GM18511 (cell line): ENCODE measurements around the gene CES3.
A peak's percentile ranks its signal among the peaks of the same experiment; 100 is the strongest.
"Not testable (repeated sequence)": the region's sequence is repeated elsewhere in the genome, so short reads cannot be mapped to it uniquely, and the experiment has no call there.

Source experiments
- ATAC-seq: cut with Tn5 transposase; IDR thresholded peaks from one replicate; pipeline ENCODE4 v1.9.1; 2021; ENCODE audit warnings: mild to moderate bottlenecking, moderate library complexity; ENCODE audit not compliant: unreplicated experiment

CES3 gene

GRCh38 chr16:66944971-66945370 lies 16.1 kb upstream of the CES3 start:
- not testable (repeated sequence) for ATAC-seq

GRCh38 chr16:66945939-66946338 lies 15.1 kb upstream of the CES3 start:
- ATAC-seq = no peak

DNA sequence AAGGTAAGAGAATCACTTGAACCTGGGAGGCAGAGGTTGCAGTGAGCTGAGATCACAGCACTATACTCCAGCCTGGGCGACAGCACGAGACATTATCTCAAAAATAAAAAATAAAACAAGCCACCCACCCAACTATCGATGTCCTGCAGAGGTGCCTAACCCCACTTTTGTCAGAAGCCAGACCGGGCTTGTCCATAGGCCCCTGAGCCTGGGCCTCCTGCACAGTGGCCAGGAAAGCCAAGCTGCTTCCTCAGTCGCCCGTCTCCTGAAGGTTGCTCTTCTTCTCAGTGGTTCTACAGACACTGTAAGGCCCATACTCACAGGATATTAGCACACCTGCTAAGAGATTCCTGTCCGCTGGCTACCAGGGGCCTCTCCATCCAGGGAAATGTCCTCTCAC lies 14.5 kb upstream of the CES3 start:
- ATAC-seq = no peak

DNA sequence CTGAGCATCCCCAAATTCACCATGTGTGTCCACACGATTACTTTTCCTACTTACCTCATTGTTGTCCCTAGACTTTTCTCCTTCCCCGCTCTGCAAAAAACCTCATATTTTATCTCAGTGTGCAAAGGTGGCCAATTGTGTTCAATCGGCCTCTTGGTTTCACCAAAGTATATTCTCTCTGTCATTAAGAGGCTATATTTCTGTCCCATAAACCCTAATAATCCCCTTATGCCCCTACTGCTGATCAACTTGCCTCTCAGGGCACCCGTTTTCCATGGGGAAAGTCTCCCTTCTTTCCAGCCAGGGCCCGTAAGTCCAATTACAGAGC lies 14.1 kb upstream of the CES3 start:
- ATAC-seq = no peak

GRCh38 chr16:66947302-66948065 lies 13.6 kb upstream of the CES3 start:
- peak; percentile 72 for ATAC-seq

GRCh38 chr16:66948134-66948836 lies 12.8 kb upstream of the CES3 start:
- ATAC-seq = peak; percentile 22

DNA sequence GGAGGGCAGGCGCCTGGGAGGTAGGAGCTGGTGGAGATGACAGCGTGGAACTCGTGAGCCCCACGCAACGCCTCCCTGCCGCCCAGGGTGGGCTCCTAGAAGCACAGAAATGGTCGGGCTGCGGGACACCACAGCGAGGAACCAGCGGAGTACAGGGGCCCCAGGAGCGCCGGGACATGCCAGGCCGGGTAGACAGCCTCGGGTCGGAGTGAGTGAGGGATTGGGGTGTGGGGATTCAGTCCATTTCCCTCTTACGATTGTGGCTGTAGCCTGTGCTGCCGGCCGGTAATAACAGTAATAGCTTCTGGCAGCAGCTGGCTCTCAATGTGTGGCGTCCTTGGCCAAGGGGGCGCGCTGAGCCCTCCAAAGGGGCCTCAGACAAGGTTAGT lies 12.2 kb upstream of the CES3 start:
- no peak for ATAC-seq

DNA sequence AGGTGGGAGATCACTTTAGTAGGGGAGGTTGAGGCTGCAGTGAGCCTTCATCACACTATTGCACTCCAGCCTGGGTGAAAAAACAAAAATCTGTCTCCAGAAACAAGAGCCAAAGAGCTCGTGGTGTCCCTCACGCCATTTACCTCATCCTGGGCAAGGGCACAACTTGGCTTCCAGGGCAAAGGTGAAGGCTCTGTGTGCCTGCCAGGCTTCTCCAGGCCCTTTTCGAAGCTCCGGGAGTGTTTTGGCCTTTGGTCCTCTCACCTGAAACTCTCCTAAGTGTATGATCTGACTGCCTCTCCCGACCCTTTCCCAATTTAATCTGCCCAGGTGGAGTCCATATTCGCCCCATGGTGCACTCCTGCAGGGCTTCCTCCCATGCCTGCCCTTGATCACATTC lies 11.6 kb upstream of the CES3 start:
- ATAC-seq = no peak

DNA sequence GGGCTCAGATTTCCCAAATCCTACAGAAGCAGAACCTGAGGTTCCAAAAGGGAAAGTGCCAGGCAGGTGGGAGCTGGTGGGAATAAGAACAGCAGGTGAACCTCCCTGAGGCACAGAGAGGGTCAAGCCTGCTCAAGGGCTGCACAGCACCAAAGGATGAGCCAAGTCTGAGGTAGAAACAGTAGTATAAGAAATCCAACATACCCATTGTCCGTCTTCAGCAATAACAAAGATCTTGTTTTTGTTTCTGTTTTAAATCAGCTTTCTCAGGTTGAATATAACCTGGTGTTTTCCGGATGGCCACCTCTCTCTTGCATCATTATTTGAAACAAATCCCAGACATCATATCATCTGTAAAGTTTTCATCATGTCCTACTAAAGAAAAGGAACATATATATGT lies 10.6 kb upstream of the CES3 start:
- no peak for ATAC-seq

- no peak for ATAC-seq
These were observed 9.9 kb upstream of the CES3 start for GRCh38 chr16:66950971-66951790.

DNA sequence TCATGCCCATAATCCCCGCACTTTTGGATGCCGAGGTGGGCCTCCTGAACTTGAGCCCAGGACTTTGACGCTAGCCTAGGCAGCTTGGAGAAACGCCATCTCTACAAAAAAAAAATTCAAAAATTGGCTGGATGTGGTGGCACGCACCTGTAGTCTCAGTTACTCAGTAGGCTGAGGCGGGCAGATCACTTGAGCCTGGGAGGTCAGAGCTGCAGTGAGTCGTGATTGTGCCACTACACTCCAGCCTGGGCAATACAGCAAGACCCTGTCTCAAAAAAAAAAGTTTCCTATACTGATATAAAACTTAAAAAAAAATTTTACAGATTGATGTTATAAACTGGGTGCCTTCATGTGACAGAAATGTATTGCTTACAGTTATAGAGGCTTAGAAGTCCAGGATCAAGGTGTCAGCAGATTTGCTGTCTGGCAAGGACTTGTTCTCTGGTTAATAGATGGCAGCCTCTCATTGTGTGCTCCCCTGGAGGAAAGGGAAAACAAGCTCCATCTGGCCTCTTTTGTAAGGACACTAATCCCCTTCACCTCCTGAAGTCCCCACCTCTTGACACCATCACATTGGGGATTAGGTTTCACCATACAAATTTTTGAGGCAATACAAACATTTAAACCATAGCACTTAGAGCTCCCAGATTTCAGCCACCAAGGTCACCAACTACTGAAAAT lies 8.5 kb upstream of the CES3 start:
- ATAC-seq = no peak

- no peak for ATAC-seq
These were observed 7.5 kb upstream of the CES3 start for GRCh38 chr16:66953462-66954096.

DNA sequence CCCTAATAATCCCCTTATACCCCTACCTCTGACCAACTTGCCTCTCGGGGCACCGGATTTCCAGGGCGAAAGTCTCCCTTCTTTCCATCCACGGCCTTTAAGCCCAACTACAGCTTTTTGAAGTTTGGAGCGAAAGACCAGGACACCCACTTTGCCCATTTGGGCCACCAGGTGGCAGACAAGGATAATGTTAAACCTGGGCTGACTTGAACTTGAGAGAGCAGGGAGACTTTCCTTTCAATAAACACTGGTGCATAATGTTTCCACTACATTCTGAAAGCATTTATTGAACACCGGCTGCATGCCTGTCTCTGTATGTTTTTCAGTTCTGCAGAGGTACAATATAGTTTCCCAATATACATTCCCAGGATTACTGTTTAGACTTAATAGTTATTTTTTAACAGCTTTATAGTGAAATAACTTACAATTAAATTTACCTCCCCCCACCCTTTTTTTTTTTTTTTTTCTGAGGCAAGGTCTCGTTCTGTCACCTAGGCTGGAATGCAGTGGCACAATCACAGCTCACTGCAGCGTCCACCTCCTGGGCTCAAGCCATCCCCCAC lies 6.9 kb upstream of the CES3 start:
- no peak for ATAC-seq

- ATAC-seq = not testable (repeated sequence)
These were observed 5.5 kb upstream of the CES3 start for GRCh38 chr16:66955363-66956153.

DNA sequence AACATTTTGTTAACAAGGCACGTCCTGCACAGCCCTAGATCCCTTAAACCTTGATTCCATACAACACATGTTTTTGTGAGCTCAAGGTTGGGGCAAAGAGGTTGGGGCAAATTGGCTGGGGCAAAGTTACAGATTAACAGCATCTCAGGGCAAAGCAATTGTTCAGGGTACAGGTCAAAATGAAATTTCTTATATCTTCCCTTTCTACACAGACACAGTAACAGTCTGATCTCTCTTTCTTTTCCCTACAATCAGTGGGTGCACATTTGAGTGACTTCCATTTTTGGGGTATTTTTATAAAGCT lies 5.0 kb upstream of the CES3 start:
- not testable (repeated sequence) for ATAC-seq

DNA sequence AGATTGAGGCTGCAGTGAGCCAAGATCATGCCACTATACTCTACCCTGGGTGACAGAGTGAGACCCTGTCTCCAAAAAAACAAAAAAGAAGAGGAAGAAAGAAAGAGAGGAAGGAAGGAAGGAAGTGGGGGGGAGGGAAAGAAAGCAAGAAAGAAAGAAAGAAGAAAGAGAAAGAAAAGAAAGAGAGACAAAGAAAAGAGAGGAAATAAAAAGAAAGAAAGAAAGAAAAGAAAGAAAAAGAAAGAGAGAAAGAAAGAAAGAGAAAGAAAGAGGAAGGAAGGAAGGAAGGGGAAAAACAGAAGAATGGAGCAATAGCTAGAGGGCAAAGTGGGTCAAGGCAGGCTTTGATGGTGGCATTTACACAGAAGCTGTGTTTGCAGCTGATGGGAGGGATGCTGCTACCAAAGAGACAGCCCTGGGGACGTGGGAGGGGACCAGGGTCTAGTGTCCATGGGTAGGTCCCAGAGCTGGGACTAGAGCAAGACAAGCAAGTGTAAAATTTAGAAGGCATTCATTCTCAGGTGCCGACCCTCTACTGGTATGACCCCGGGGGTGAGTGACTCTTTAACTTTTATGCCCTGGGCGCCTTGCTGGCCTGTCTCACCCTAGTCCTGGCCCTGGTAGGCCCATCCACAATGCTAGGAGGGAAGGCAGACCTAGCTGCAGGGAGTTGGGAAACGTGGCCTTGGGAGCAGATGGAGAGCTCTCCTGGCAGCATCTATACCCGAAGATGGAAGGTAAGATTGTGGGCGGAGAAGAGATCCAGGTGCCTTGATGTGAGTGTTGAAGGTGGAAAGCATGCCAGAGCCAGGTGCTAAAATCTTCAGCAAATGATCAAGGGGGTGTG lies 2.0 kb upstream of the CES3 start:
- no peak for ATAC-seq

DNA sequence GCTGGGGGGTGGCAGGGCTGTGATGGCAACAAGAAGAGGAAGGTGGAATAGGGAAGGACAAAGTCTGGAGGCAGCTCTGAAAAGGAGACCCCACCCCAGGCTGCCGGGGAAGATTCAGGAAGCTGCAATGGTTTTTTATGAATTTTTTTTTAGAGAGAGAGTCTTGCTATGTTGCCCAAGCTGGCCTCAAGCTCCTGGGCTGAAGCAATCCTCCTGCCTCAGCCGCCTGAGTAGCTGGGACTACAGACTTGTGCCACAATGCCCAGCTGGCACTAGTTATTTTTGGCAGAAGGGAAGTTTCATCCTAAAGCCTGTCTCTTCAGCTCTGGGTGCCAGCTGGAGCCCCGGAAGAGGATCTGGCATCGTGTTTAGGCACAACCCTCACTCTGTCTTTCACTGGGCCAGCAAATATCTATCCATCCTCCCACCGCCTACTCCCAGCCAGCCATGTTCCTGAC lies 1.3 kb upstream of the CES3 start:
- ATAC-seq = no peak

DNA sequence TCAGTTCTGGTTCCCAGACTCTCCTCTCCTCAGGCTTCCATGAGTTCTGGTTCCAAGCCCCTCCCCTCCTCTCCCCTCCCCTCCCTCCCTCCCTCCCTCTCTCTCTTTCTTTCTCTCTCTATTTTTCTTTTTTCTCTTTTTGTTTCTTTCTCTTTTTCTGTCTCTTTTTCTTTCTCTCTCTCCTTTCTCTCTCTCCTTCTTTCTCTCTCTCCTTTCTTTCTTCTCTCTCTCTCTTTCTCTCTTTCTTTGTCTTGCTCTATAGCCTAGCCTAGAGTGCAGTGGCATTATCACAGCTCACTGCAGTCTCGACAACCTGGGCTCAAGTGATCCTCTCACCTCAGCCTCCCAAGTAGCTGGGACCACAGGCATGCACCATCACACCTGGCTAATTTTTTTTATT lies 796 bp upstream of the CES3 start:
- ATAC-seq = no peak

DNA sequence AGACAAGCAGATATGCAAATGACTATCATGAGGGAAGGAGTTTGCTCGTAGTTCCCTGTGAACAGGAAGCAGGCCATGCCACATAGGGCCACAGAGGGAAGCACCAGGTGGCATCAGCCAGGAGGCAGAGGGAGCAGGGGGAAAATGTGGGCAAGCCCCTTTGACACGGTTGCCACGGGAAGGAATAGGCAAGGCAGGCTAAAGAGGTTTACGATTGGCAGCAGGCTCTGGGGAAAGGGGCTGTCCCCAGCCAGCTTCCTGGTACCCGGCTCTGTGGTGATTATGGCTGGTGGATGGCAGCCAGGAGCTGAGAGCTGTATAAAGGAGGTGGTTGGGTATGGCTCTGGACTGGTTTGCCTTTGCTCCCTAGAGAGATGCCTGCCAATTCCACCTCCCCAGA lies 848 bp downstream of the CES3 start:
- no peak for ATAC-seq
